ENCODE results near the gene GNPTAB.

GNPTAB gene

GRCh38 chr12:101697930-101698799, 132.6 kb downstream of the GNPTAB start:
- H3K4me1 Mint-ChIP-seq (ENCODE audit: low read depth) = peaks cover 47% of the 10 kb centered on the region
- peak overlapping the region; percentile 92 for H3K4me3 Mint-ChIP-seq
- no peaks in the 10 kb centered on the region for H3K36me3 Mint-ChIP-seq
- no peaks in the 10 kb centered on the region for H3K27me3 Mint-ChIP-seq
- H3K27ac Mint-ChIP-seq = peak overlapping the region; percentile 86
- no peaks in the 10 kb centered on the region for H3K9me3 Mint-ChIP-seq (ENCODE audit: low read depth)

- Mint-ChIP-seq H3K27ac (peak within 1 kb of the TSS; percentile 86), H3K4me3 (peak within 1 kb of the TSS; percentile 92), H3K4me1 (ENCODE audit: low read depth) (peaks cover 47% of the 10 kb centered on the region), H3K27me3 (no peaks in the 10 kb centered on the region), H3K9me3 (ENCODE audit: low read depth) (no peaks in the 10 kb centered on the region), H3K36me3 (no peaks in the 10 kb centered on the region)
These were observed 133.4 kb downstream of the GNPTAB start, which contains the start of gene CHPT1 for GRCh38 chr12:101697197-101697929. CHPT1 (plus strand) TSS chr12:101697640; CDS start chr12:101697862, 222 bp downstream.

GRCh38 chr12:101696251-101697196, 134.2 kb downstream of the GNPTAB start:
- Mint-ChIP-seq H3K27me3 (no peaks in the 10 kb centered on the region), H3K27ac (peak overlapping the region; percentile 41), H3K36me3 (no peaks in the 10 kb centered on the region), H3K4me3 (peak overlapping the region; percentile 91), H3K4me1 (ENCODE audit: low read depth) (peaks cover 42% of the 10 kb centered on the region), H3K9me3 (ENCODE audit: low read depth) (no peaks in the 10 kb centered on the region)

GRCh38 chr12:101695706-101696105, 135.1 kb downstream of the GNPTAB start:
- Mint-ChIP-seq H3K9me3 (ENCODE audit: low read depth) (no peaks in the 10 kb centered on the region), H3K4me3 (peak overlapping the region; percentile 3), H3K36me3 (no peaks in the 10 kb centered on the region), H3K27me3 (no peaks in the 10 kb centered on the region), H3K27ac (no peak overlapping the region), H3K4me1 (ENCODE audit: low read depth) (peaks cover 35% of the 10 kb centered on the region)

Measured in activated naive CD8-positive, alpha-beta T cell (primary cell).